ENCODE measurements around the gene LONP2. TPM values are rescaled to one million over a fixed set of nuclear protein-coding genes. Genes with fewer than 3 reads are reported as not detected.

Gene LONP2
- total RNA-seq, 1 experiment from 2014 or later: 46.8 TPM

- DNase-seq (ENCODE audit: low read depth, low spot score): no peak
- Histone ChIP-seq H3K27me3 (ENCODE audit: insufficient read depth, low read length) (no peaks in the 10 kb centered on the region), H3K4me1 (ENCODE audit: control insufficient read depth in 1 of 2, insufficient read depth in 2 of 2, low read length in 2 of 2) (no peaks in the 10 kb centered on the region), H3K27ac (ENCODE audit: low read depth, low read length) (no peak overlapping the region), H3K9ac (ENCODE audit: low read length) (no peak overlapping the region), H3K4me3 (replicated peaks in 1 of 2; ENCODE audit: low read depth in 1 of 2, low read length in 2 of 2) (no peak overlapping the region), H3K79me2 (ENCODE audit: insufficient read depth, low read length) (no peaks in the 10 kb centered on the region), H2AFZ (ENCODE audit: low read depth, low read length, poor library complexity, severe bottlenecking) (no peak overlapping the region), H3K36me3 (ENCODE audit: control insufficient read depth in 1 of 2, insufficient read depth in 2 of 2, low read length in 2 of 2) (0 out of 4 replicates have a peak, but pooled peaks cover 0 to 2% of the 10 kb centered on the region in 2 experiments), H3K9me3 (ENCODE audit: control insufficient read depth in 1 of 2, insufficient read depth in 1 of 2, low read depth in 1 of 2, low read length in 2 of 2) (no peaks in the 10 kb centered on the region), H3K9me2 (ENCODE audit: insufficient read depth) (no peaks in the 10 kb centered on the region), H4K20me1 (ENCODE audit: insufficient read depth) (no peaks in the 10 kb centered on the region; the same call in 1 of the 2 replicates), H3K4me2 (ENCODE audit: low read length) (no peak overlapping the region)
- ChIA-PET RAD21 (ENCODE audit: low non-redundant PET in 1 of 2, low total read pairs in 2 of 2, uncharacterized antibody in 2 of 2, unreplicated experiment in 2 of 2) (interaction anchor here in 1 of 2 experiments (0.9 kb wide), 1 partner anchor 198 kb away, joined by 3 read pairs; no protein-coding TSS in a partner anchor), CTCF (no interaction called here), POLR2A (no interaction called here)
- ATAC-seq: no peak
- BruUV-seq (replicated peaks): no TSS peak
- no peak for TF ChIP-seq RAD21 (IDR thresholded peaks at IDR 0.05; ENCODE audit: low read depth)
- no peak for TF ChIP-seq YY1 (IDR thresholded peaks at IDR 0.05; ENCODE audit: extremely low read depth, insufficient replicate concordance, low read depth, low read length)
- no peak for TF ChIP-seq TCF7L2 (IDR thresholded peaks at IDR 0.05; ENCODE audit: borderline replicate concordance, extremely low read depth, insufficient read depth, insufficient read length)
- no peak for TF ChIP-seq CBX3 (IDR thresholded peaks at IDR 0.05; ENCODE audit: low read depth)
- TF ChIP-seq CTCF (IDR thresholded peaks at IDR 0.05 in 2 of 3, conservative IDR thresholded peaks at IDR 0.05 in 1 of 3; ENCODE audit: borderline replicate concordance in 1 of 3, insufficient read depth in 1 of 3, low read depth in 2 of 3, low read length in 2 of 3): no peak
- intact Hi-C loops (cut with micrococcal nuclease): no loop called here
Observed at GRCh38 chr16:48329138-48329537, 85.0 kb downstream of the LONP2 start.

GRCh38 chr16:48330189-48330840, 86.2 kb downstream of the LONP2 start:
- no TSS peak for BruUV-seq (replicated peaks)
- Histone ChIP-seq H3K4me2 (ENCODE audit: low read length) (no peak overlapping the region), H3K27ac (ENCODE audit: low read depth, low read length) (no peak overlapping the region), H3K4me1 (ENCODE audit: control insufficient read depth in 1 of 2, insufficient read depth in 2 of 2, low read length in 2 of 2) (no peaks in the 10 kb centered on the region), H3K36me3 (ENCODE audit: control insufficient read depth in 1 of 2, insufficient read depth in 2 of 2, low read length in 2 of 2) (0 out of 4 replicates have a peak, but pooled peaks cover 0 to 4% of the 10 kb centered on the region in 2 experiments), H4K20me1 (ENCODE audit: insufficient read depth) (no peaks in the 10 kb centered on the region; the same call in 1 of the 2 replicates), H3K9me2 (ENCODE audit: insufficient read depth) (no peaks in the 10 kb centered on the region), H3K79me2 (ENCODE audit: insufficient read depth, low read length) (no peaks in the 10 kb centered on the region), H3K9me3 (ENCODE audit: control insufficient read depth in 1 of 2, insufficient read depth in 1 of 2, low read depth in 1 of 2, low read length in 2 of 2) (no peaks in the 10 kb centered on the region), H3K4me3 (replicated peaks in 1 of 2; ENCODE audit: low read depth in 1 of 2, low read length in 2 of 2) (no peak overlapping the region), H3K27me3 (ENCODE audit: insufficient read depth, low read length) (no peaks in the 10 kb centered on the region), H3K9ac (ENCODE audit: low read length) (no peak overlapping the region), H2AFZ (ENCODE audit: low read depth, low read length, poor library complexity, severe bottlenecking) (no peak overlapping the region)
- intact Hi-C loops (cut with micrococcal nuclease): no loop called here
- ChIA-PET POLR2A (no interaction called here), CTCF (no interaction called here), RAD21 (ENCODE audit: low non-redundant PET in 1 of 2, low total read pairs in 2 of 2, uncharacterized antibody in 2 of 2, unreplicated experiment in 2 of 2) (no interaction called here)
- no peak for ATAC-seq
- DNase-seq (ENCODE audit: low read depth, low spot score): no peak
- no peak for TF ChIP-seq EGR1 (IDR thresholded peaks at IDR 0.05; ENCODE audit: low read depth)
- TF ChIP-seq ZFX (IDR thresholded peaks at IDR 0.05): no peak
- TF ChIP-seq REST (IDR thresholded peaks at IDR 0.05; ENCODE audit: low read depth): no peak
- TF ChIP-seq ELF1 (IDR thresholded peaks at IDR 0.05; ENCODE audit: borderline replicate concordance, low read depth): no peak
- TF ChIP-seq SIN3A (IDR thresholded peaks at IDR 0.05; ENCODE audit: low read depth): no peak
- TF ChIP-seq ZNF274 (IDR thresholded peaks at IDR 0.05; ENCODE audit: low read depth, low read length): no peak
- TF ChIP-seq SP1 (IDR thresholded peaks at IDR 0.05; ENCODE audit: low read depth): no peak
- TF ChIP-seq FOSL1 (IDR thresholded peaks at IDR 0.05; ENCODE audit: low read depth): no peak
- no peak for TF ChIP-seq JUND (IDR thresholded peaks at IDR 0.05)
- TF ChIP-seq POLR2A (IDR thresholded peaks at IDR 0.05; ENCODE audit: borderline replicate concordance, extremely low read depth, insufficient read depth, insufficient read length): no peak
- TF ChIP-seq YY1 (IDR thresholded peaks at IDR 0.05; ENCODE audit: extremely low read depth, insufficient replicate concordance, low read depth, low read length): no peak
- TF ChIP-seq MAX (IDR thresholded peaks at IDR 0.05): no peak

All from HCT116 (cell line).